Osteocyte (in vitro differentiated cells): Measurements from ENCODE around the gene PLBD1. TPM values are rescaled to one million over a fixed set of nuclear protein-coding genes. Genes with fewer than 3 reads are reported as not detected.

Experiments used
- DNase-seq: peaks from one replicate; pipeline ENCODE4 v3.0.0; 2021; ENCODE audit warnings: mixed read lengths; ENCODE audit not compliant: unreplicated experiment; ENCODE audit errors: extremely low spot score
- H3K27ac Mint-ChIP-seq: one replicate; pipeline ENCODE4 v1.8.0; 2021; ENCODE audit warnings: mild to moderate bottlenecking, mixed read lengths; ENCODE audit not compliant: unreplicated experiment
- H3K27me3 Mint-ChIP-seq: one replicate; pipeline ENCODE4 v1.8.0; 2021; ENCODE audit warnings: mixed read lengths; ENCODE audit not compliant: unreplicated experiment
- H3K36me3 Mint-ChIP-seq: one replicate; pipeline ENCODE4 v1.8.0; 2021; ENCODE audit warnings: mixed read lengths; ENCODE audit not compliant: unreplicated experiment
- H3K4me1 Mint-ChIP-seq: one replicate; pipeline ENCODE4 v1.8.0; 2021; ENCODE audit warnings: mixed read lengths; ENCODE audit not compliant: unreplicated experiment
- H3K4me3 Mint-ChIP-seq: one replicate; pipeline ENCODE4 v1.8.0; 2021; ENCODE audit warnings: mild to moderate bottlenecking, moderate library complexity, mixed read lengths; ENCODE audit not compliant: unreplicated experiment
- H3K9me3 Mint-ChIP-seq: one replicate; pipeline ENCODE4 v1.8.0; 2021; ENCODE audit warnings: mixed read lengths; ENCODE audit not compliant: unreplicated experiment
- total RNA-seq: library from RNA; stranded (reverse); gene quantifications from 2 replicates; pipeline ENCODE4 v1.2.1, GENCODE V29; 2021
- TF ChIP-seq, protein P1 (sequence below): fragments of 200-600 bp; sonication (generic); IDR thresholded peaks from 2 replicates; pipeline ENCODE4 v1.5.0; 2021; ENCODE audit warnings: antibody characterized with exemption, mild to moderate bottlenecking, moderate library complexity

PLBD1 gene
- total RNA-seq, 1 donor from 2014 or later = 0.89 TPM

DNA sequence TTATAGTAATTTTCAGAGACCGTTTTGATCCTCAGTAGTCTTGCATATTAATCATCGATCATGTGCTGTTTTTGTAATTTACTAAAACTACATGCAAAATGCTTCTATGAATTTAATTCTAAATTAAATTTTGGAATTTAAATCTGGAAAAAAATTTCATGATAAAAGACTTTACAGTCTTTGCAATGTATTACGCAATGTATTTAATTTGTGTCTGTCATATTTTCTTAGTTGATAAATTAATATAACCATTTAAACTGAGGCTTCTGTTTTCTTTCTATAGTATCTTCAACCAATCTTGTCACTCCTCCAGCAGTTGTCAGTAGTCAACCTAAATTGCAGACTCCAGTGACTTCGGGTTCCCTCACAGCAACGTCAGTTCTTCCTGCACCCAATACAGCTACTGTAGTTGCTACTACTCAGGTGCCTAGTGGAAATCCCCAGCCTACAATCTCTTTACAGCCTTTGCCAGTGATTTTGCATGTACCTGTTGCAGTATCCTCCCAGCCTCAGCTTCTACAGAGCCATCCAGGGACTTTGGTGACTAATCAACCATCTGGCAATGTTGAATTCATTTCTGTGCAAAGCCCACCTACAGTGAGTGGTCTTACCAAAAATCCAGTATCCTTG is 107.4 kb downstream of the PLBD1 start:
- H3K27me3 Mint-ChIP-seq = no peaks in the 10 kb centered on the region
- peaks cover 37% of the 10 kb centered on the region for H3K36me3 Mint-ChIP-seq
- H3K4me3 Mint-ChIP-seq = no peak overlapping the region
- peaks cover 2% of the 10 kb centered on the region for H3K4me1 Mint-ChIP-seq
- H3K27ac Mint-ChIP-seq = no peak overlapping the region
- no peaks in the 10 kb centered on the region for H3K9me3 Mint-ChIP-seq
- DNase-seq = no peak
- TF ChIP-seq, protein P1, sequence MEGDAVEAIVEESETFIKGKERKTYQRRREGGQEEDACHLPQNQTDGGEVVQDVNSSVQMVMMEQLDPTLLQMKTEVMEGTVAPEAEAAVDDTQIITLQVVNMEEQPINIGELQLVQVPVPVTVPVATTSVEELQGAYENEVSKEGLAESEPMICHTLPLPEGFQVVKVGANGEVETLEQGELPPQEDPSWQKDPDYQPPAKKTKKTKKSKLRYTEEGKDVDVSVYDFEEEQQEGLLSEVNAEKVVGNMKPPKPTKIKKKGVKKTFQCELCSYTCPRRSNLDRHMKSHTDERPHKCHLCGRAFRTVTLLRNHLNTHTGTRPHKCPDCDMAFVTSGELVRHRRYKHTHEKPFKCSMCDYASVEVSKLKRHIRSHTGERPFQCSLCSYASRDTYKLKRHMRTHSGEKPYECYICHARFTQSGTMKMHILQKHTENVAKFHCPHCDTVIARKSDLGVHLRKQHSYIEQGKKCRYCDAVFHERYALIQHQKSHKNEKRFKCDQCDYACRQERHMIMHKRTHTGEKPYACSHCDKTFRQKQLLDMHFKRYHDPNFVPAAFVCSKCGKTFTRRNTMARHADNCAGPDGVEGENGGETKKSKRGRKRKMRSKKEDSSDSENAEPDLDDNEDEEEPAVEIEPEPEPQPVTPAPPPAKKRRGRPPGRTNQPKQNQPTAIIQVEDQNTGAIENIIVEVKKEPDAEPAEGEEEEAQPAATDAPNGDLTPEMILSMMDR = no peak

DNA sequence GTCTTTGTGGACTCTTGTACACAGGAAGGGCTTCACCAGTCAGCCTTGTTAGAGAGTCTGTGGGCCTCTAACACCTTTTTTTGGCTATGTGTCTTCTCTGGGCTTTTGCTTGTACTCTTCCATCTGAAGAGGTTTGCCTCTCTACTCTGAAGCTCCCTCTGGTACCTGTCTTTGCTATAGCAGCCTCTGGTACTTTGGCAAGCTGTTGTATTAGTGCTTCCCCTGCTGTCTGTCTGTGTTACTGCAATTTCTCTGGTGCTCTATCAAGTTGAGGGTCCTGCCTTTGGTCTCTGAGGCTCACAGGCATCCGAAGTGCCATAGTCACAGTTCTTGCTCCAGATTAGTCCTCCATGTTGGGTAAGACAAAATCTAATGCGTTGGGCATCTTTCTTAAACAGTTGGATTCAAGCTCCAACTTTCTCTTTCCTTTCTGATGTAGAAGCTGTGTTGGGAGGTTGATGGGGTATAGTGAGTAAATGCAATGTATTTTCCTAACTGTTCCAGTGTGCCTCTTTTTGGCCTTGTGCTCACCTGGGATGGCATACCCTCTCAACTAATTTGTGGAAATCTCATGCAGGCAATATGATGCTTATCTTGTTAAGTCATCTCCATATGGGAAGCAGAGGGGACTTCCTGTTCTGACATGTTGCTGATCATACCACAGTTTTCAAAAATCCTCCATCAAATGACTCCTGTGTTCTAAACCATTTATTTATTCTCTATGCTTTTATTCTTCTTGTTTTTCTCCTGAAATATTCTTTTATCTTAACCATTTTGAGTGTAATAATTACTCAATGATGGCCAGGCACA is 113.4 kb downstream of the PLBD1 start:
- H3K27ac Mint-ChIP-seq = no peak overlapping the region
- no peak for DNase-seq
- H3K27me3 Mint-ChIP-seq = no peaks in the 10 kb centered on the region
- peaks cover 54% of the 10 kb centered on the region for H3K36me3 Mint-ChIP-seq
- no peaks in the 10 kb centered on the region for H3K9me3 Mint-ChIP-seq
- TF ChIP-seq, protein P1 = peak; percentile 40
- H3K4me1 Mint-ChIP-seq = peaks cover 19% of the 10 kb centered on the region
- no peak overlapping the region for H3K4me3 Mint-ChIP-seq

Other genes with a start within 250 kb of the PLBD1 start
- gene ATF7IP, start 202.2 kb downstream of the PLBD1 start, total RNA-seq = 71.1 and 71.2 TPM in 2 replicates
- gene GUCY2C, start 128.7 kb upstream of the PLBD1 start, total RNA-seq = not detected in 2 replicates
- 62.4 and 64.3 TPM in 2 replicates for gene WBP11, start 235.6 kb upstream of the PLBD1 start, total RNA-seq
- 0.84 and 1.2 TPM in 2 replicates for gene C12orf60, start 235.8 kb upstream of the PLBD1 start, total RNA-seq
- gene SMCO3, start 246.3 kb upstream of the PLBD1 start, total RNA-seq = not detected in 2 replicates